H1 (cell line): ENCODE data around the gene DHCR7. TPM values are rescaled to one million over a fixed set of nuclear protein-coding genes. Genes with fewer than 3 reads are reported as not detected.

ENCODE experiments used
- CTCF ChIA-PET: fragments of 300-600 bp; sonication (Branson Sonifier 250); formaldehyde crosslinking; loops from one replicate; lab custom pipeline; 2021; ENCODE audit not compliant: partially characterized antibody; lab: Charles Lee
- POLR2A ChIA-PET: fragments of 300-600 bp; sonication (Branson Sonifier 250); formaldehyde crosslinking; loops from one replicate; lab custom pipeline; 2021; ENCODE audit warnings: inconsistent platforms; ENCODE audit not compliant: partially characterized antibody; lab: Charles Lee
- DNase-seq, 2 experiments: peaks; one replicate each; pipeline versions ENCODE4 v3.0.0 to v3.0.0-alpha.2; 2010 to 2022; ENCODE audit warnings: low spot score in 2 of 2, low read depth in 1 of 2, mixed read lengths in 1 of 2
- FAIRE-seq: peaks from 2 replicates; lab custom pipeline; 2011; peaks lifted over from hg19 to GRCh38; lab: Jason Lieb, UNC
- H2AFZ ChIP-seq: 2 replicates; pipeline ENCODE4 v1.8.1; 2012; ENCODE audit warnings: low read length, inconsistent platforms
- H2AK5ac ChIP-seq: 2 replicates; pipeline ENCODE4 v1.6.1; 2013; ENCODE audit warnings: low read depth, low read length
- H2BK120ac ChIP-seq: replicated peaks from 2 replicates; pipeline ENCODE3; 2013; ENCODE audit warnings: low read depth, low read length, inconsistent platforms
- H2BK12ac ChIP-seq: 2 replicates; pipeline ENCODE4 v1.6.1; 2013; ENCODE audit warnings: low read depth, low read length
- H2BK15ac ChIP-seq: 2 replicates; pipeline ENCODE4 v1.6.1; 2013; ENCODE audit warnings: low read length
- H2BK20ac ChIP-seq: 2 replicates; pipeline ENCODE4 v1.6.1; 2013; ENCODE audit warnings: low read length
- H2BK5ac ChIP-seq: 2 replicates; pipeline ENCODE4 v1.6.1; 2013; ENCODE audit warnings: low read depth, low read length
- H3K14ac ChIP-seq: 2 replicates; pipeline ENCODE4 v1.6.1; 2013; ENCODE audit warnings: inconsistent platforms; ENCODE audit not compliant: insufficient read length
- H3K18ac ChIP-seq: 2 replicates; pipeline ENCODE4 v1.6.1; 2013; ENCODE audit warnings: low read length; ENCODE audit errors: extremely low read depth
- H3K23ac ChIP-seq: 2 replicates; pipeline ENCODE4 v1.6.1; 2013; ENCODE audit warnings: inconsistent platforms; ENCODE audit not compliant: insufficient read length
- H3K23me2 ChIP-seq: 2 replicates; pipeline ENCODE4 v1.6.1; 2013; ENCODE audit warnings: low read depth, low read length
- H3K27ac ChIP-seq: 2 replicates; pipeline ENCODE4 v1.6.1; 2011; ENCODE audit warnings: low read depth, low read length, inconsistent platforms
- H3K27me3 ChIP-seq, 4 experiments: replicated peaks in 1 of 4; 1 replicate in 1 of 4; 2 replicates in 3 of 4; pipeline versions ENCODE4 v1.6.1 to v1.8.1; 2011 to 2013; ENCODE audit warnings: low read length in 3 of 4, mild to moderate bottlenecking in 3 of 4, inconsistent platforms in 2 of 4, mixed read lengths in 2 of 4, moderate library complexity in 1 of 4; ENCODE audit not compliant: control insufficient read depth in 3 of 4, insufficient read depth in 3 of 4; ENCODE audit errors: extremely low read depth in 1 of 4
- H3K36me3 ChIP-seq, 4 experiments: 2 replicates each; pipeline versions ENCODE4 v1.6.1 to v1.8.1; 2011 to 2013; ENCODE audit warnings: mild to moderate bottlenecking in 4 of 4, low read length in 3 of 4, moderate library complexity in 2 of 4, control low read depth in 1 of 4, inconsistent platforms in 1 of 4; ENCODE audit not compliant: insufficient read depth in 4 of 4, control insufficient read depth in 2 of 4
- H3K4ac ChIP-seq: replicated peaks from 2 replicates; pipeline ENCODE3; 2013; ENCODE audit warnings: low read length, low read depth, mixed read lengths, inconsistent platforms; ENCODE audit not compliant: insufficient read length
- H3K4me1 ChIP-seq, 4 experiments: replicated peaks in 1 of 4; 1 replicate in 1 of 4; 2 replicates in 3 of 4; pipeline versions ENCODE4 v1.6.1 to v1.8.1; 2011 to 2013; ENCODE audit warnings: low read length in 3 of 4, inconsistent platforms in 2 of 4, mixed read lengths in 1 of 4; ENCODE audit not compliant: insufficient read depth in 4 of 4, control insufficient read depth in 3 of 4
- H3K4me2 ChIP-seq, 2 experiments: 2 replicates each; pipeline versions ENCODE4 v1.6.1 to v1.8.1; 2011 to 2013; ENCODE audit warnings: low read depth in 2 of 2, low read length in 2 of 2, control low read depth in 1 of 2, inconsistent platforms in 1 of 2, mild to moderate bottlenecking in 1 of 2; ENCODE audit not compliant: insufficient read depth in 1 of 2
- H3K4me3 ChIP-seq, 4 experiments: fragments of 200-600, 300-600 bp in 1 of 4; sonication (generic), shearing (Covaris generic), sonication (Bioruptor Twin) in 1 of 4; 2 replicates each; pipeline versions ENCODE4 v1.5.1 to v1.8.1; 2011 to 2016; ENCODE audit warnings: low read length in 4 of 4, low read depth in 3 of 4, control low read depth in 2 of 4, inconsistent platforms in 2 of 4, mild to moderate bottlenecking in 2 of 4, mixed read lengths in 1 of 4, moderate library complexity in 1 of 4; ENCODE audit not compliant: insufficient read depth in 2 of 4; ENCODE audit errors: extremely low read depth in 1 of 4
- H3K56ac ChIP-seq: replicated peaks from 2 replicates; pipeline ENCODE3; 2013; ENCODE audit warnings: low read depth, mild to moderate bottlenecking, mixed read lengths, low read length, inconsistent platforms; ENCODE audit not compliant: insufficient read length
- H3K79me1 ChIP-seq: 2 replicates; pipeline ENCODE4 v1.6.1; 2013; ENCODE audit warnings: low read depth, low read length, control low read depth
- H3K79me2 ChIP-seq, 2 experiments: 2 replicates each; pipeline versions ENCODE4 v1.6.1 to v1.8.1; 2012 to 2013; ENCODE audit warnings: low read length in 2 of 2, mild to moderate bottlenecking in 2 of 2, inconsistent platforms in 1 of 2; ENCODE audit not compliant: insufficient read depth in 2 of 2, control insufficient read depth in 1 of 2
- H3K9ac ChIP-seq, 4 experiments: replicated peaks in 1 of 4; 1 replicate in 1 of 4; 2 replicates in 3 of 4; pipeline versions ENCODE4 v1.6.1 to v1.8.1; 2011 to 2013; ENCODE audit warnings: low read depth in 3 of 4, low read length in 3 of 4, control low read depth in 2 of 4, mild to moderate bottlenecking in 2 of 4, moderate library complexity in 2 of 4, inconsistent platforms in 1 of 4; ENCODE audit errors: extremely low read depth in 1 of 4
- H3K9me3 ChIP-seq, 2 experiments: 2 replicates each; pipeline versions ENCODE4 v1.6.1 to v1.8.1; 2012 to 2013; ENCODE audit warnings: mild to moderate bottlenecking in 2 of 2, moderate library complexity in 2 of 2, control low read depth in 1 of 2, inconsistent platforms in 1 of 2, low read depth in 1 of 2, low read length in 1 of 2, mixed read lengths in 1 of 2; ENCODE audit not compliant: insufficient read depth in 2 of 2
- H4K20me1 ChIP-seq, 2 experiments: replicated peaks in 1 of 2; 2 replicates each; pipeline versions ENCODE3 to v1.8.1; 2011 to 2013; ENCODE audit warnings: inconsistent platforms in 2 of 2, low read length in 2 of 2, mild to moderate bottlenecking in 1 of 2; ENCODE audit not compliant: insufficient read depth in 2 of 2, control insufficient read depth in 1 of 2
- H4K5ac ChIP-seq: 2 replicates; pipeline ENCODE4 v1.6.1; 2013; ENCODE audit warnings: low read length, low read depth, mixed read lengths, inconsistent platforms; ENCODE audit not compliant: insufficient read length
- H4K8ac ChIP-seq: 2 replicates; pipeline ENCODE4 v1.8.0; 2013; ENCODE audit warnings: mild to moderate bottlenecking, moderate library complexity, low read length, inconsistent platforms; ENCODE audit not compliant: insufficient read depth; ENCODE audit errors: extremely low read depth
- H4K91ac ChIP-seq: replicated peaks from 2 replicates; pipeline ENCODE3; 2013; ENCODE audit warnings: low read length, mixed read lengths, inconsistent platforms; ENCODE audit not compliant: insufficient read length
- POLR2AphosphoS5 ChIP-seq: IDR thresholded peaks from 2 replicates; pipeline ENCODE4 v1.6.1; 2011; ENCODE audit warnings: low read depth, low read length
- WGBS, 2 experiments: shearing (Covaris generic) in 1 of 2; methylation state at CpG; one replicate each; pipeline versions ENCODE4 v1.1.6 to v1.1.7; 2013 to 2015; ENCODE audit warnings: low lambda C conversion rate in 2 of 2, mixed read lengths in 2 of 2, inconsistent platforms in 1 of 2, low coverage in 1 of 2, missing lambda C conversion rate in 1 of 2; ENCODE audit not compliant: insufficient replicate concordance in 2 of 2, insufficient coverage in 1 of 2, insufficient read length in 1 of 2; ENCODE audit errors: extremely low coverage in 1 of 2, missing lambda C conversion rate in 1 of 2; 5-methylcytosine and 5-hydroxymethylcytosine counted together
- polyA plus RNA-seq, 7 experiments: library from polyadenylated mRNA; depleted of rRNA in 3 of 7; stranded (reverse) in 5 of 7; unstranded in 2 of 7; fragments of >200 nt in 5 of 7; fragments of 200-250 nt in 2 of 7; gene quantifications; 1 replicate in 5 of 7; 2 replicates in 1 of 7; 4 replicates in 1 of 7; pipeline versions ENCODE4 v1.2.1 to v1.2.3, GENCODE V29; 2011 to 2013; ENCODE audit warnings: missing spikeins in 2 of 7, mixed read lengths in 2 of 7
- total RNA-seq: library from RNA; stranded (reverse); fragmentation: NEBNext Ultra II Directional; extraction: Animal tissue kit (Norgen Biotek cat#: 25700); gene quantifications from 2 replicates; pipeline ENCODE4 v1.2.1, GENCODE V29; 2021

Gene DHCR7
- total and polyA plus RNA-seq, 2 of the 8 experiments (the other 6 are each of a cell fraction or from before 2014, with no cell fraction given), result 144 to 157 TPM

DNA sequence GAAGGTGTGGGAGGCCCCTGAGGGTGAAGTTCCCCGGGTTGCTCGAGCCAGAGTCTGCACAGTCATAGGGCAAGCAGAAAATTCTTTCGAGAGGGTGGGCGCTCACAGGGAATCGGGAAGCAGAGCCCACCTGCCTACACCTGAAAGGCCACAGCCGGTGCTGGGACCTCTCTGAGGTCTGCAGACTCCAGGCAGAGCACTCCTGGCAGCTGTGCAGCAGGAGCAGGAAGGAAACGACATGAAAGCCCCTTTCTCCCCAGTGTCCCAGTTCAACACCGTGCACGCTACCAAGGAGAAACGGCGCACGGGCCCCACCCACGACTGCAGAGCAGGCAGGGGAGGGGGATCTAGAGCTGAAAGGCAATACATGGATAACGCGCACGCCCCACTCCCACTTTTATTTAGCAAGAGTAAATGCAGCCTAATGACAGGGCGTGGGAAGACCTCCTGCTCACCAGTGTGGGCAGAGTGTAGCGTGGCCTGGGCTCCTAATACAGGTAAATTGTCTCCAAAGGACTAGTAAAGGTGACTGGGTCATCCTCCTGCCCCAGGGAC, 13.5 kb downstream of the DHCR7 start:
- Histone ChIP-seq H2BK15ac (no peak overlapping the region), H3K79me2 (no peaks in the 10 kb centered on the region), H4K8ac (no peak overlapping the region), H3K4me1 (no peaks in the 10 kb centered on the region), H2BK12ac (no peak overlapping the region), H2BK120ac (no peak overlapping the region), H3K9ac (no peak overlapping the region), H3K23ac (no peak overlapping the region), H2BK20ac (no peak overlapping the region), H3K4me3 (no peak overlapping the region), H3K9me3 (no peaks in the 10 kb centered on the region), H3K27ac (no peak overlapping the region), H4K91ac (no peak overlapping the region), H3K4me2 (no peak overlapping the region), H3K23me2 (no peaks in the 10 kb centered on the region), H3K56ac (no peak overlapping the region), H4K20me1 (peaks cover 12 to 29% of the 10 kb centered on the region in 2 experiments), H2AFZ (no peak overlapping the region), H3K4ac (no peak overlapping the region), H2AK5ac (no peak overlapping the region), H4K5ac (no peak overlapping the region), H3K14ac (no peak overlapping the region), H3K27me3 (no peaks in the 10 kb centered on the region), H3K18ac (no peak overlapping the region), H3K36me3 (peaks cover 18 to 46% (median 37%) of the 10 kb centered on the region in 4 experiments), H2BK5ac (no peak overlapping the region), H3K79me1 (no peaks in the 10 kb centered on the region)
- DNase-seq, result no peak
- ChIA-PET POLR2A (interaction anchor here (1.8 kb wide), 1 partner anchor 14 kb away, joined by 5 read pairs; the partner anchor contains the start of gene DHCR7), CTCF (no interaction called here)
- no peak for FAIRE-seq
- 89% methylated on average over 18 of the region's 18 CpGs; no CpG with 5 or more reads in 1 of the 2 experiments for WGBS, 2 experiments
- TF ChIP-seq POLR2AphosphoS5, result no peak
